Astrocyte of the spinal cord (primary cell): ENCODE data around the gene IFT43.

Experiments
- DNase-seq: peaks from one replicate; pipeline ENCODE4 v3.0.0; 2011; ENCODE audit warnings: low read depth, low spot score
- H3K4me3 ChIP-seq: 2 replicates; pipeline ENCODE4 v1.5.1; 2011; ENCODE audit warnings: low read depth, mild to moderate bottlenecking, low read length, moderate library complexity
- CTCF ChIP-seq: IDR thresholded peaks from 2 replicates; pipeline ENCODE4 v1.5.1; 2012; ENCODE audit warnings: low read depth, mild to moderate bottlenecking, low read length, inconsistent platforms
- in situ Hi-C: cut with HindIII; loops from 2 replicates; pipeline ENCODE4 v1.10.0; 2017; ENCODE audit warnings: low sequenced_read_pairs

Gene IFT43

GRCh38 chr14:76019676-76020075 is 34.1 kb downstream of the IFT43 start:
- TF ChIP-seq CTCF = no peak
- H3K4me3 ChIP-seq = no peak overlapping the region
- no peak for DNase-seq
- in situ Hi-C loops = no loop called here

DNA sequence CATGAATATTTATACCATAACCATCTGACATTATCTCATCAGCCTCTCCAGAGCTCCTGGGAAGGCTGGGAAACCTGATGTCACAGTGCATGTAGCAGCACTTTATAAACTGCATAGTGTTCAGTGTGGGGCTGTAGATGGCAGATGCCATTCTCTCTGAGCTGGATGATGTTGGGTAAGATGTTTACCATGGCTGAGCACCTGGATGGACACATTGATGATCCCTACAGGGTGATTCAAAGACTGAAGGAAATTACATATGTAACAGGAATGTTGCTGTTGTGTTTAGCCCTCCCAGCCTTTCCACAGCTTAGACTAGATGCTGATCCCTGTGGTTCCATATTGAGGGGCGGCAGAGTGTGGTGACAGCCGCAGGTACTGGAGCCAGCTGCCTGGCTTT is 37.4 kb downstream of the IFT43 start:
- TF ChIP-seq CTCF = no peak
- DNase-seq = no peak
- in situ Hi-C loops = no loop called here
- no peak overlapping the region for H3K4me3 ChIP-seq

DNA sequence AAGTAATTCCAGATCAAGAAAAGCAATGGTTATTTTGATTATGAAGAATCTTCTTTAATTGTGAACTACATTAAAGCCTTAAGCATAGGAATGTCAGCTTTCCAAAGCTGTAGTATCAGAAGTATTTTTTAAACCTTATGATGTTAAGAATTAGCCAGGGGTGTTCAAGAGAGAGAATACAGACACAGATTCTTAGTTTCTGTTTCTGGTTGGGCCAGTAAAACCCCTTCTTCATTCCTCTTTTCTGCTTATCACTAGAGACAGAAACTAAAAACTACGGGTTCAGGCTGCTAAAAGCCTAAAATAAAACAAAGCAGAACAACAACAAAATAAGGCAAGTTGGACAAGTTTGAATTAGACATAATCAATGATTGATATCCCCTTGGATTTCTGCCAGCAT is 38.2 kb downstream of the IFT43 start:
- no peak overlapping the region for H3K4me3 ChIP-seq
- DNase-seq = no peak
- no peak for TF ChIP-seq CTCF
- in situ Hi-C loops = no loop called here

GRCh38 chr14:76024211-76024907 is 38.8 kb downstream of the IFT43 start:
- in situ Hi-C loops = no loop called here
- H3K4me3 ChIP-seq = no peak overlapping the region
- no peak for DNase-seq
- TF ChIP-seq CTCF = no peak

- no peak overlapping the region for H3K4me3 ChIP-seq
- in situ Hi-C loops = no loop called here
- no peak for TF ChIP-seq CTCF
- no peak for DNase-seq
These were observed 49.0 kb downstream of the IFT43 start for GRCh38 chr14:76034566-76034965.

- H3K4me3 ChIP-seq = no peak overlapping the region
- no peak for TF ChIP-seq CTCF
- in situ Hi-C loops = no loop called here
- DNase-seq = no peak
These were observed 55.1 kb downstream of the IFT43 start for GRCh38 chr14:76040704-76041103.

DNA sequence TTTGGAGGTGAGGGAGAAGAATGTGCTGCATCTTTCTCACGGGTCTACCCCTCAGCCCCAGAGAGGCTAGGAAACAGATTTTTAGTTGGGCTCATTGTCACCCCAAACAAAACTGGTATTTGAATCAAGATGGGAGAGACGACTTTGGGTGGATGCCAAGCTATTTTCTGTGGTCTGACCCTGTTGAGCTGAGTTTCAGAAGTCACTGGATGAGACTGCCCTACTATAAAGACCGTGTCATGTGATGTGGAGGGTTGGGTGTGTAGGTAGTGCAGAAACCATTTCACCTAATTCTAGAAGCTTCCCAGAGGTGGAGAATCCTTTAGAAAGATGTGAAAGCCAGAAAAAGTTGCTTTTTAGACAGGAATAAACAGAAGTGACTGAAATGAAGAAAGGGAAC is 60.2 kb downstream of the IFT43 start:
- DNase-seq = no peak
- no peak overlapping the region for H3K4me3 ChIP-seq
- TF ChIP-seq CTCF = no peak
- in situ Hi-C loops = no loop called here
